ENCODE measurements around the gene TMEM201. TPM values are rescaled to one million over a fixed set of nuclear protein-coding genes. Genes with fewer than 3 reads are reported as not detected.
A peak's percentile ranks its signal among the peaks of the same experiment; 100 is the strongest.
"Not testable (repeated sequence)": the region's sequence is repeated elsewhere in the genome, so short reads cannot be mapped to it uniquely, and the experiment has no call there.

TMEM201 gene
- total RNA-seq, 1 experiment from 2014 or later: 8.8 TPM

DNA sequence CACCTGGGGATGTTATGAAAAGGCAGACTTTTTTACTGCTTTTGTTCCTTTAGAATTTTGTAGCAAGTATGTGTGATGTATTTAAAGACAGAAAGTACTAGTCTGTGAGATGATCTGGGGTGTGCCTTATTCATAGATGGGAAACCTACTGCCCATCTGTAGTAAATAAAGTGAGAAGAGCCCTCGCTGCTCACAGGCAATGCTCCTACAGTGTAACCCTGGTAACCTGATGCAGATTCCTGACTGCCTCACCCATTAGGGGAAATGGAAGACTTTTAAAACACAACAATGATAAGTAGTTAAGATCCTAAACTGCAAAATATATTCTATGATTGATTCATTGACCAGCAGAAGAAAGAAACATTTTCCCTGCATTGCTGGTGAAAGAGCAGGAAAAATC, 19.4 kb upstream of the TMEM201 start:
- Histone ChIP-seq H3K36me3 (peaks cover 6% of the 10 kb centered on the region; the same call in 1 of the 2 replicates), H3K27me3 (no peaks in the 10 kb centered on the region), H3K4me3 (no peak overlapping the region), H3K9me3 (no peaks in the 10 kb centered on the region)
- no peak for DNase-seq

DNA sequence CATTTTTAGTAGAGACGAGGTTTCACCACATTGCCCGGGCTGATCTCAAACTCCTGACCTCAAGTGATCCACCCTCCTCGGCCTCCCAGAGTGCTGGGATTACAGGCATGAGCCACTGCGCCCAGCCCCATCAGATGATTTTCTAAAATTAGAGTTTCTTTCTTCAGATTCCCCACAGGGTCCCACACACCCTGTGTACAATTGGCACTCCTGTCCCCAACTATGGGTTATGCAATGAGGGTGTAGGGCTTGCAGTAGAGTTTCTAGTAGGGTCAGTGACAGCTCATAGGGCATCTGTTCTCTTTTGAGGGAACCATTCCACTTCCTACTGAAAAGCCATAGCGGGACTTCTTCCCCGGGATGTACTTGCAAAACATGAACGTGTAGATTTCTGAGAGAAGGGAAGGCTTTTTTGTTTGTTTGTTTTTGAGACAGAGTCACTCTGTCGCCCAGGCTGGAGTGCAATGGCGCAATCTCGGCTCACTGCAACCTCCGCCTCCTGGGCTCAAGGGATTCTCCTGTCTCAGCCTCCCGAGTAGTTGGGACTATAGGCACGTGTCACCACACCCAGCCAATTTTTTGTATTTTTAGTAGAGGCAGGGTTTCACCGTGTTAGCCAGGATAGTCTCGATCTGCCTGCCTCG, 17.7 kb upstream of the TMEM201 start:
- H3K9me3 ChIP-seq, H3K27me3 ChIP-seq, H3K4me3 ChIP-seq, DNase-seq, H3K36me3 ChIP-seq: not testable (repeated sequence)

DNA sequence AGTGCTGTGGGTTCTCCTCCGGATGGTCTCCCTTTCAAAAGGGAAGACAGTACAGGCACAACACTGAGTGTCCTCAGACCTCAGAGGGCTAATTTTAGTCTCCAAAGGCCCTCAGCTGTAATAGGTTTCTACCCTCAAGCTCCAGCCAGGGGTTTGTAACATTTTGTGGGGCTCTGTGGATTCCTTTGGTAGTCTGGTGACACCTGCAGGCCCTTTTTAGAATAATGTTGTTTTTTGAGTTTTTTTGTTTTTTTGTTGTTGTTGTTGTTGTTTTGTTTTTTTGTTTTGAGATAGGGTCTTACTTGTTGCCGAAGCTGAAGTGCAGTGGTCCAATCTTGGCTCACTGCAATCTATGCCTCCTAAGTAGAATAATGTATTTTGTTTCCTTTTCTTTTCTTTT, 15.0 kb upstream of the TMEM201 start:
- H3K27me3 ChIP-seq: no peaks in the 10 kb centered on the region
- no peak for DNase-seq
- H3K36me3 ChIP-seq: peaks cover 6% of the 10 kb centered on the region; the same call in 1 of the 2 replicates
- H3K9me3 ChIP-seq: no peaks in the 10 kb centered on the region
- no peak overlapping the region for H3K4me3 ChIP-seq

DNA sequence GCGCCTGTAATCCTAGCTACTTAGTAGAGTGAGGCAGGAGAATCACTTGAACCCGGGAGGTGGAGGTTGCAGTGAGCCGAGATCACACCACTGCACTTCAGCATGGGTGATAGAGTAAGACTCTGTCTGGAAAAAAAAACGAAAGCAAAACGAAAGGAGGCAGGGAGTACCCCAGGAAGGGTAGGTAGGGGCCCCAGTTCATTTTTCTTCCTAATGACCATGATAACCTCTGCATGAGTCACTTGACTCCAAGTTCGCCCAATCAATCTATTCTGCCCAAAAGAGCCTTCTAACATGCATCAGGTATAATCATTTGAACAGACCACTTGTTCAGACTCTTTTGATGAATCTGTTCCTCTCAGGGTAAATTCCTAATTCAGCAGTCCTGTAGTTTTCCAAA, 13.2 kb upstream of the TMEM201 start:
- no peaks in the 10 kb centered on the region for H3K27me3 ChIP-seq
- H3K36me3 ChIP-seq: peaks cover 8% of the 10 kb centered on the region; the same call in 1 of the 2 replicates
- no peaks in the 10 kb centered on the region for H3K9me3 ChIP-seq
- H3K4me3 ChIP-seq: no peak overlapping the region
- DNase-seq: no peak

DNA sequence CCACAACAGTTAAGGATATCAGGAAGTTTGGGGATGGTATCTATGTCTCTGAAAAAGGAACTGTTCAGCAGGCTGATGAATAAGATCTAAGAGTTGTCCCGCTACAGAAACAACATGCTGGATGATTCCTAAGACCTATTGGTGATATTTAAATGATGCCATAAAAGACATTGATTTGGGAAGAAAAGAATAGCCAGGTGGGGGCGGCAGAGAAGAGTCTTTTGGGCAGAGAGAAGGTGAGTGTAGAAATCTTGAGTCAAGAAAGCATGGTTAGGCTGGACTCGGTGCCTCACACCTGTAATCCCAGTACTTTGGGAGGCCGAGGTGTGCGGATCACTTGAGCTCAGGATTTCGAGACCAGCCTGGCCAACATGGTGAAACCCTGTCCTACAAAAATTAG, 11.8 kb upstream of the TMEM201 start:
- H3K4me3 ChIP-seq: no peak overlapping the region
- no peaks in the 10 kb centered on the region for H3K9me3 ChIP-seq
- DNase-seq: no peak
- no peaks in the 10 kb centered on the region for H3K27me3 ChIP-seq
- peaks cover 9% of the 10 kb centered on the region; the same call in 1 of the 2 replicates for H3K36me3 ChIP-seq

DNA sequence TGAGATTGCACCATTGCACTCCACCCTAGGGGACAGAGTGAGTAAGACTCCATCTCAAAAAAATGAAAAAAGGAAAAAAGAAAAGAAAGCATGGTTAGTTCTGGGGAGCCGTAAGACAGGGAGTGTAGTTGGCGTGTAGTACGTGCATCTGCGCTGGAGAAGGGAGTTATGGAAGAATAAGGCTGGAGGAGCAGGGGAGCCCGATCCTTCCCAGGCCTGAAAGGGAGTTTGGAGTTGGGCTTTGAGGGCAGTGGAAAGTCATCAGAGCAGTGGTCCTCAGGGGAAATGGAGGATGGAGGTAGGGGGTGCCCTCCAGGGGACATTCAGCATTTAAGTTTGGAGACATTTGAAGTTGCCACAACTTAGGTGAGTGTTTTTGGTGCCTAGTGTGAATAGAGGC, 11.3 kb upstream of the TMEM201 start:
- Histone ChIP-seq H3K27me3 (no peaks in the 10 kb centered on the region), H3K4me3 (no peak overlapping the region), H3K36me3 (peaks cover 11% of the 10 kb centered on the region; the same call in 1 of the 2 replicates), H3K9me3 (no peaks in the 10 kb centered on the region)
- DNase-seq: no peak

DNA sequence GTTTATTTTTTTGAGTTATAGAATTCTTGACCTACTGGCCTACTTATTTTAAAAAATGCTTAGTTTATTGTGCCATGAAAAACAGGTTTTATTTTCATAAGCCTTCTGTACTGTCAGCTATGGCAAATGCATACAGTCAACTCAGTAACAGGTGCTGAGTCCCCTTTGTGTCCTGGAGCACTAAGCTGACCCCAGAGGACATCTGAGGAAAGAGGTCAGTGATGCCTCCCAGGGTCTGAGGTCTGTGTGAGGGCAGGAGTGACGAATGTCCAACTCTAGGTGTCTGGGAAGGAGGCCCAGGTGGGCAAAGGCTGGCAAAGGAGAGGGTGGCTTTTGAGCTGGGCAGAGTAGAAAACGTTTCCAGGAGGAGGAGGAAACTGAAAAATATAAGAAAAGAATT, 7.8 kb upstream of the TMEM201 start:
- DNase-seq: no peak
- no peaks in the 10 kb centered on the region for H3K27me3 ChIP-seq
- no peak overlapping the region for H3K4me3 ChIP-seq
- peaks cover 7% of the 10 kb centered on the region; the same call in 1 of the 2 replicates for H3K36me3 ChIP-seq
- no peaks in the 10 kb centered on the region for H3K9me3 ChIP-seq

- no peak overlapping the region for H3K4me3 ChIP-seq
- no peaks in the 10 kb centered on the region for H3K27me3 ChIP-seq
- no peaks in the 10 kb centered on the region for H3K9me3 ChIP-seq
- peaks cover 12% of the 10 kb centered on the region for H3K36me3 ChIP-seq
- no peak for DNase-seq
Observed at GRCh38 chr1:9586147-9586766, 2.5 kb upstream of the TMEM201 start.

DNA sequence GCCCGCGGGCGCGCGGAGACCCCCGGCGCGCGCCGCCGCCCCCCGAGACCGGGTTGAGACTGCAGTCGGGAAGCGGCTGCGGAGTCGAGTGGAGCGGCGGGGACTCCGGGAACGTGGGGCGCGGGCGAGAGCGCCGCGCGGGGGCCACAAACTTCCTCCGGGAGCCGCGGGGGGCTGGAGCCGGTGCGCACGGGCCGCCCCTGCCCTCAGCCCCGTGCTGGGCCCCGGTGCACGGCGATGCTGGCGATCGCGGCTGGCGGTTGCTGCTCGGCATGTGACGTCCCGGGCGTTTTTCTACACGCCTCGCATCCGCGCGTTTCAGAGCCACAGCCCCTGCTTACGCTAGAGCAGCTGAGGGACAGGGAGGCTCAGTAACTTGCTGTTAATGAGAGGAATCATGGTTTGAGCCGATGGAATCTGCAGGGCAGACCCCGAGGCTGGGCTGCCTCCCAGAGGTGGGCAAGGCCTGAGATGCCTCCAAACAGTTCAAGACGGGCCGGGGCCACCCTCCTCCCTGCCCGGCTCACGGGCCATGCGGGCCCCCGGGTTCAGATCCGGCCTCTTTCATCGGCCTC, 520 bp downstream of the TMEM201 start:
- no peaks in the 10 kb centered on the region for H3K27me3 ChIP-seq
- peaks cover 11% of the 10 kb centered on the region for H3K36me3 ChIP-seq
- H3K4me3 ChIP-seq: peak overlapping the region; percentile 74
- no peaks in the 10 kb centered on the region for H3K9me3 ChIP-seq
- DNase-seq: peak; percentile 25

DNA sequence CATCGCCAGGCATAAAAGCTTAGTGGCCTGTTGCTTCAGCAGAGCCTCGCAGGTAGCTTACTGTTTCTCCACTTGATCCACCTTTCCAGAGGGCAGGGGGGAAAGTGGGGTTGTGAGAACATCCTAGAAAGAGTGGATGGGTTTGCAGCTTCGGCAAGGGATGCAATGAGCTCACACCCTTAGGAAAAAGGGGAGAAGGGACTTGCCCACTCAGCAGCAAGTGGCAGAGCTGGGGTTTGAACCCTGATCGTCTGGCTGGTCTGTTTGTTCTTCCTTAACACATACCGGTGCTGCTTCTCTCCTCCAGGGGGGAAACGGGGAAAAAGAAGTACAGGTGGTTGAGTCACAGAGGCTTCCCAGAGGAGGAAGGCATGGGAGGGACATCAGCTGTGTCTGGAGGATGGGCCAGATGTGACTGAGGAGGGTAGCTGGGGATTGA, 1.0 kb downstream of the TMEM201 start:
- DNase-seq: no peak
- Histone ChIP-seq H3K36me3 (peaks cover 11% of the 10 kb centered on the region), H3K4me3 (peak overlapping the region; percentile 74), H3K9me3 (no peaks in the 10 kb centered on the region), H3K27me3 (no peaks in the 10 kb centered on the region)

- peaks cover 9% of the 10 kb centered on the region; the same call in 1 of the 2 replicates for H3K36me3 ChIP-seq
- peak overlapping the region; percentile 74 for H3K4me3 ChIP-seq
- H3K27me3 ChIP-seq: no peaks in the 10 kb centered on the region
- no peak for DNase-seq
- H3K9me3 ChIP-seq: no peaks in the 10 kb centered on the region
Observed at GRCh38 chr1:9590201-9590600, 1.5 kb downstream of the TMEM201 start.

DNA sequence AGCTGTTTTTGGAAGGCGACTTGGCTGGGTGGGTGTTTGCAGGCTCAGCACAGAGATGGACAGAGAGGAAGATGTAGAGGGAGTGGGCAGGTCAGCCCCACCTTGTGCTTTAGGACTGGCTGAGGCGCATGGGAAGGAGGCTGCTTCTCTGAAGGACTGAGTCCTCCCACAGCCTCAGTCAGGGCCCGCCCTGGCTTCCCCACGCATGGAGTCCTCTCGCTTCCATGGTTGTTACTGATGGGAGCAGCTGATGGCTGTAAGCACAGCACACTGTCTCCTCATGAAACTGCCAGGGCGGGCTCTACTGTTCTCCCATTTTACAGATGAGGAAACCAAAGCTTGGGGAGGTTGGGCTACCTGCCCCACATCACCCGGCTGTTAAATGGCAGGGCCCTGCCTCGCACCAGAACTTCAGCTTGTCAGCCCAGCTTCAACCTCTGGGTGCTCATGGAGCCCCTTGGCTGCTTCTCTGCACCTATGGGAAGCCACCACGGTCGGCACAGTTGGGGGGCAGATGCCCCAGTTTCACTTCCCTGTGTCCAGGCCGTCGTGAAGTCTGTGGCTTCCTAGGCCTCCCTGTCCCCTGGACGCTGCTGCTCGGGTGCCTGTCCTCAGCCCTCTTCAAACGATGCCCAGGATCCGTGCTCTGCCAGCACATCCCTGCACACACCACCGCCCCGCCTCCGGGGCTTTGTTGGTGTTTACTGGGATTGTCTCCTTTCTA, 2.4 kb downstream of the TMEM201 start:
- DNase-seq: no peak
- H3K36me3 ChIP-seq: peaks cover 9% of the 10 kb centered on the region; the same call in 1 of the 2 replicates
- H3K9me3 ChIP-seq: no peaks in the 10 kb centered on the region

DNA sequence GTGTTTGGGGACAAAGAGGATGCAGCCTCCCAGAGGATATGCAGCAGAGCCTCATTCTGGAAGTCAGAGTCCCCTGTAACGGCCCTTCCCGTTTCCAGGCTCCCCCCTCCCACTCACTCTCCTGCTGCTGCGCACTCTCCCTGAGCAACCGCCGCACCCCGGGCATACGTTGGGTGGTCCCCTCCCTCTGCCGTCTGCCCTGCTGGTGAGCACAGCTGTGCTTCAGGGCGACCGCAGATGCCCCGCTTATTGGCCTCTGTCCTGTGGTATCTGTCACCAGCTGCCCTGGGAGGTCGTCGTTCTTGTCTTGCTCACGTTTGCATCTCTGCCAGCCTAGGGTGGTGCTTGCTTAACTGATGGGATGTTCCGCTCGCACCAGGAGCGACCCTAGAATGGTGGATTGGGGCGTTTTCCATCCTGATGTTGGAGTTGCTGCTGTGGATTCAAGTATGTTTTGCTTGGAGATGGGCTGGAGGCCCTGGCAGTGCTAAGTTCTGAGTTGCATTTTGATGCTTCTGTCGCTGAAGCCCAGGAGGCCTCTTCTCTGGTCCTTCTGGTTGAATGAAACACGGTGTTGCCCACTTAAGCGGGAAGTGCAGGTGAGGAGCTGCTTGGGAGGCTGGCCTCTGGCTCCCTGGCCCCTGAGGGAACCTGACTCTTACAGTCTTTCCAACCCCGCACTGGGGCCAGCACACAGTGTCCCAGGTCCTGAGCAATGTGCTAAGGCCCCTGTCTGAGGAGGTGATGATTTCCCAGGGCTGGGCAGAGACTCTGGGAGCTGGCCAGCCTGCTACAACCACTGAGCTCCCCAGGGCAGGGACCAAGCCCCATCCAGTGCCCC, 3.2 kb downstream of the TMEM201 start:
- no peak for DNase-seq
- peaks cover 9% of the 10 kb centered on the region; the same call in 1 of the 2 replicates for H3K36me3 ChIP-seq
- H3K27me3 ChIP-seq: no peaks in the 10 kb centered on the region
- no peak overlapping the region for H3K4me3 ChIP-seq
- no peaks in the 10 kb centered on the region for H3K9me3 ChIP-seq

More for the DNA sequence above, 2.4 kb downstream of the TMEM201 start:
- Histone ChIP-seq H3K27me3 (no peaks in the 10 kb centered on the region), H3K4me3 (no peak overlapping the region)

DNA sequence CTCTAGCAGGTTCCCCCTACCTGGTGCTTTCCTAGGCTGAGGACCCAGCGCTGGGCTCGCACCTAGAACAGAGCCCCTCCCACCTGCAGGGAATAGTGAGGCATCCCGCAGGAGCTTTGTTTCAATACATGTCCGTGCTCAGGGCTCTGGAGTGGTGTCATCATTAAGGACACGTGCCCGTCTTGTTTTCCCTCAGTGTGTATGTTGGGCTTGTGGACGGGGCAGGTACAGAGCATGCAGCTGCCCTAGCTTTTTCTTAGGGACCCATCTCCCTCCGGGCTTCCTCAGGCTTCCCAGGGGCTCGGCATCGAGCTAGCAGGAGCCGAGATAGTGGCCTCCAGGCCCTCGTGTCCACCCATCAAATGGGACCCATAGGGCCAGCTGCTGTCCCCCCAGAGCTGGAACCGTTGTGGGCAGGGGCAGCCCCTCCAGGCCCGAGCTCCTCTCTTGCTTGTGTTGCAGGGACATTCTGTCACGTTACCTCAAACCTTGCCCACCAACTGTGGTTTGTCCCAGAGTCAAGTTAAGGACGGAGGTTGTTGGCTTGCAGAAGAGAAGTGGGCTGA, 3.9 kb downstream of the TMEM201 start:
- no peak overlapping the region for H3K4me3 ChIP-seq
- H3K9me3 ChIP-seq: no peaks in the 10 kb centered on the region
- peaks cover 9% of the 10 kb centered on the region; the same call in 1 of the 2 replicates for H3K36me3 ChIP-seq
- no peaks in the 10 kb centered on the region for H3K27me3 ChIP-seq
- DNase-seq: no peak

GRCh38 chr1:9593147-9593491, 4.4 kb downstream of the TMEM201 start:
- Histone ChIP-seq H3K9me3 (no peaks in the 10 kb centered on the region), H3K36me3 (peaks cover 9% of the 10 kb centered on the region; the same call in 1 of the 2 replicates), H3K27me3 (no peaks in the 10 kb centered on the region), H3K4me3 (no peak overlapping the region)
- no peak for DNase-seq
